Stimulated activated CD8-positive, alpha-beta memory T cell treated with anti-CD3 and anti-CD28 coated beads, Interleukin-12 subunit alpha, Interleukin-12 subunit beta, amount 100 ng/mL, for 4 hours (primary cell): ENCODE data around the gene TVP23A.
"Not testable (repeated sequence)": the region's sequence is repeated elsewhere in the genome, so short reads cannot be mapped to it uniquely, and the experiment has no call there.

Experiments used
- DNase-seq: peaks from one replicate; pipeline ENCODE4 v3.0.0-alpha.2; 2020; ENCODE audit warnings: low read depth

Gene TVP23A

GRCh38 chr16:10835281-10835931 lies 16.8 kb upstream of the TVP23A start:
- DNase-seq: no peak

GRCh38 chr16:10834766-10835165 lies 16.2 kb upstream of the TVP23A start:
- no peak for DNase-seq

GRCh38 chr16:10834130-10834529 lies 15.5 kb upstream of the TVP23A start:
- DNase-seq: no peak

GRCh38 chr16:10833271-10833670 lies 14.7 kb upstream of the TVP23A start:
- no peak for DNase-seq

GRCh38 chr16:10831894-10832886 lies 13.6 kb upstream of the TVP23A start:
- DNase-seq: no peak

GRCh38 chr16:10830240-10830639 lies 11.6 kb upstream of the TVP23A start:
- DNase-seq: not testable (repeated sequence)

GRCh38 chr16:10829390-10830098 lies 10.9 kb upstream of the TVP23A start:
- DNase-seq: not testable (repeated sequence)

GRCh38 chr16:10828851-10829366 lies 10.3 kb upstream of the TVP23A start:
- DNase-seq: no peak

- no peak for DNase-seq
Observed at GRCh38 chr16:10827691-10828341, 9.2 kb upstream of the TVP23A start.

GRCh38 chr16:10824111-10824893 lies 5.7 kb upstream of the TVP23A start:
- DNase-seq: no peak

GRCh38 chr16:10822702-10823101 lies 4.1 kb upstream of the TVP23A start:
- no peak for DNase-seq

- no peak for DNase-seq
Observed at GRCh38 chr16:10820546-10820945, 2.0 kb upstream of the TVP23A start.

GRCh38 chr16:10817514-10817913 lies 1.1 kb downstream of the TVP23A start:
- no peak for DNase-seq

- DNase-seq: no peak
Observed at GRCh38 chr16:10813099-10813455, 5.5 kb downstream of the TVP23A start.

- DNase-seq: no peak
Observed at GRCh38 chr16:10812312-10813098, 6.1 kb downstream of the TVP23A start.

GRCh38 chr16:10809706-10810105 lies 8.9 kb downstream of the TVP23A start:
- DNase-seq: no peak

GRCh38 chr16:10808850-10809249 lies 9.7 kb downstream of the TVP23A start:
- DNase-seq: no peak

- DNase-seq: no peak
Observed at GRCh38 chr16:10808218-10808617, 10.4 kb downstream of the TVP23A start.

- DNase-seq: no peak
Observed at GRCh38 chr16:10806698-10807097, 11.9 kb downstream of the TVP23A start.

- no peak for DNase-seq
Observed at GRCh38 chr16:10805334-10805733, 13.3 kb downstream of the TVP23A start.
